NCI-H1105 treated with DMSO at 0.1 percent for 48 hours (cell line): ENCODE results near the gene PARP12.

ENCODE experiments used
- DNase-seq: peaks from one replicate; lab custom pipeline; 2025; lab: John Stamatoyannopoulos, UW

PARP12 gene

DNA sequence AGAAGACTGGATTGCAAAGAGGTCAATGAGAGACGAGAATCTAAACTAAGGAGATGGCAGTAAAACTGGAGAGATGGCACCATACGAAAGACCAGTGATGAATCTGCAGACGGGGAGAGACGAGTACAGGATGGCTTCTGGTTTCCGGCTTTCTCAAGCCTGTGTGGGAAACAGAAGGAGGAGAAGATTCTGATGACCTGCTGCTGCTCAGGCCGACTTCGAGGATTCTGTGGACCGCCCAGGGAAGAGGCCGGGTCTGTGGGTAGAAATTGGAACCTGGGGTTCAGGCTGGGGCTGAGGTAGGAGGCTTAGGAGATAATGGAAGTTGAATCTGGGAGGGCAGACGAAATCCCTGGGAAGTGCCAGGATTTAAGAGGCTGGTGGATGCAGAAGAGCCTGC, 48.6 kb downstream of the PARP12 start:
- no peak for DNase-seq

DNA sequence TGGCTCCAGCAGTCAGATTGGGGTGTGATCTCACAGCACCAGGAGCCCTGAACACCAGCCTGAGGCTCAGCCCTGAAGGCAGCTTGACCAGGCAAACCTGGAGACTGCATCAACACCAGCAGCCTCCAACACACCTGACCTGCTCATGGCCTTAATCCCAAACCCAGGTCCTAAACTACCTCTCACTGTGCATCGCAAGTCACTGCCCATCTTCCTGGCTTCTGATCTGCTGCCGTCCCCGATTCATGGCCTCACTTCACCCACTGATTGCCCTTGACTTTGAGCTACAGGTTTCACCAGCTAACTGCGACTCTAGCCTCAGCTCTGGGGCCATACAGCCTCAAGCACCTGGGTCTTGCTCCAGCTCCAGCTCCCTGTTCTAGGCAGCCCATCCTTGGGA, 49.1 kb downstream of the PARP12 start:
- no peak for DNase-seq

DNA sequence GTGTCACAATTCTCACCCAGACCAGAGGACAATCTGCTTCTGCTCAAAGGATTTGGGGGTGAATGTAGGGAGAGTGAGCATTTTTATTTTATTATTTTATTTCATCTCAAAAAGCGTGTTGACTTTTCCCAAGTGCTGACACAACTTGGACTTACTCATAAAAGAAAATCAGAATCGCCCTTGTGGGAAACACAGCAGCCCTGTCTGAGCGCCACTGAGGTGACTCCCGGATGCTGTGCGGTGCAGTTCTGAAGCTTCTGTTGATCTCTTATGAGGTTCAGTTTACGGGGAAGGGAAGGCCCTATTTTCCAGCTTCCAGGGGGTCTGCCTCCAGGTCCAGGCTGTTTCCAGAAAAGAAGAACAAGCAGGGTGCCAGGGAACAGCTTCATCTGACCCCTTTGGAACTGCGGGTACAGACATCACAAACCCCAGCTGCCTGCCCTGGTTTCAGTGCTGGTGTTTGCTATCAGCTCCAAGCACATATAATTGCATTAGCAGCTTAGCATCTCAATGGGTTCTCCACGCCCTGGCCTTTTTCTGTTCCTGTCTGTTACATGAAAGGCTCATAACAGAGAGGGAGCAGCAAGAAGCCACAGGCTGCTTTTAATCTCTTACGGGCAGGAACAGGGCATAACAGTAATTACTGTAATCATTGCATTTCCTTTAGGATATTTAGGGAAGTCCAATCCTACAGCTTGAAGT, 52.4 kb downstream of the PARP12 start:
- DNase-seq: no peak

DNA sequence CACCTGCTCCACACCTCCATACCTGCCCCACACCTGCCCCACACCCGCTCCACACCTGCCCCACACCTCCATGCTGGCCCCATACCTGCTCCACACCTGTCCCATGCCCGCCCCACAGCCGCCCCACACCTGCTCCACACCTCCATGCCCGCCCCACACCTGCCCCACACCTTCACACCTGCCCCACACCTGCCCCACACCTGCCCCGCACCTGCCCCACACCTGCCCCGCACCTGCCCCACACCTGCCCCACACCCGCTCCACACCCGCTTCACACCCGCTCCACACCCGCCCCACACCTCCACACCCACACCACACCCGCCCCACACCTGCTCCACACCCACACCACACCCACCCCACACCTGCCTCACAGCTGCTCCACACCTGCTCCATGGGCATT, 53.0 kb downstream of the PARP12 start:
- no peak for DNase-seq

DNA sequence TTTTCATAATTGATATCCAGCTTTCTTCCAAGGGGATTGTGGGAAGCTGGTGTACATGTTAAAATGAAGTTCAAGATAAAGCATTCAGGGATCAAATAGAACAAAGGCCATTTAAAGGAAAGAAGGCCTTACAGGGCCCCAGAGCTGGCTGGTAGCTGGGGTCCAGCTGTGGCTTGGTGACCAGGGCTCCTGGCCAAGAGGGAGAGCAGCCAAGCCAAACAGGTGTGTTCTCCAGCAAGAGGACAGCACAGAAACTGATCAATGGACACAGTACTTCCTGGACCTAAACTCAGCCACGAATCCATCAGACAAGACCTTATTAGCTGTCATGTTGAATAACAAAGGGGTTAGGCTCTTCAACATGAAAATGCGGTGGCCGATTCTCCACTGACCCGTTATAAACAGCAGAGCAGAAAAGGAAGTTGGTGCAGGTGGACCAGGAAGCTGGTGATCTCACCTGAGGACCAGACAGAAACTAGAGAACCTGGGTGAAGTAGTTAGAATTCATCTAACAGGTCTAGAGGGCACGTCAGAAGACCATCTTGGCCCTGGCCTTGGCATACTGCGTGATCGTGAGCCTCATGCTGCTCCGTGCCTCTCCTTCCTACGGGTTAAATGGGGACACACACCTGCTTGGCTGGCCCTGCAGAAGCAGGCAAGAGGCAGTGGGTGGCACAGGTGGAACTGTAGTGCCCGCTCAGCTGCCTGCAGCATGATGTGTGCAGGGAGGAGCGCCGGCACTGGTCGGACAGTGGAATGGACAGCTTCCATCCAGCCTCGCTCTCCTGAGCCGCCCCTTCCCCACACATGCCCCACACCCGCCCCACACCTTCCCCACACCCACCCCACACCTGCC, 53.8 kb downstream of the PARP12 start:
- no peak for DNase-seq

DNA sequence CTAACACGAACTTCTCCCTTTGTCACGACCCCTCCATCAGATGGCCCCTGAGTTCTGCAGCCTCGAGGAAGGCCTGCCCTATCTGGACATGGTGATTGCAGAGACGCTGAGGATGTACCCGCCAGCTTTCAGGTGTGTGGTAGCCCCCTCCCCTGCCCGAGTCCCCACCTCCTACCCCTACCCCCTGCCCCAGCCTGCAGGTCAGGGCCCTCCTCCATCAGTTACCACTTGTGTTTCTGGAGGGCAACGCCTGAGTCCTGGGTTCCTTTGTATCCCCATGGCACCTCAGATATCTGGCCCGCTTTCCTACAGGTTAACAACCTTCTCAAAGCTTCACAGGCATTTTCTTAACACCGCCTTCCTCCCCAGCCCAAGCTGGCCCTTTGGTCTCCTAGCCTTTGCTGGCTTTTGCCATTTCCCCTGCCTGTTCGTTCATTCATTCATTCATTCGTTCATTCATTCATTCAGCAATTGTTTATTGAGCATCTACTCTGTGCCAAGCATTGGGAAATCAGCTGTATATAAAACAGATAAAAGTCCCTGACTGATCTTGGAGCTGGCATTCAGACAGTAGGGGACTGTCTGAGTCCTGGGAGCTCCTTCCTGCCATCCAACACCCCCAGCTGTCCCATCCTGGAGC, 55.6 kb downstream of the PARP12 start:
- no peak for DNase-seq

DNA sequence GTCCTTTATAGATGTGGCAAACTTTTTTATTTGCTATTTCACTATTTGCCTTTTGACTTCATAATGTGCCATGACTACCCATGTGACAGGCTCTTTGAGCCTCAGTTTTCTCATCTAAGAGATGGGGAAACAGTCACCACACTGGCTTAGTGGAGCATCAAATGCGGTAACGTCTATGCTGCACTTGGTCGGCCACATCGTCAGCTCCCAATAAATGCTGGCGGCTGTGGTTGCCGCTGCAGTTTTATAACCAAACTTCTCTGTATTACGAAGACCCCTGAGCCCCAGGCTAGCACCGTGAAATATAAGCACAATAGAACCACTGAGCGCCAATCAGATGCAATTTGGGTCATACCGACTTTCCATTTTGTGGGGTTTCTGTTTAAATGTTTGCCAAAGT, 56.2 kb downstream of the PARP12 start:
- DNase-seq: no peak

DNA sequence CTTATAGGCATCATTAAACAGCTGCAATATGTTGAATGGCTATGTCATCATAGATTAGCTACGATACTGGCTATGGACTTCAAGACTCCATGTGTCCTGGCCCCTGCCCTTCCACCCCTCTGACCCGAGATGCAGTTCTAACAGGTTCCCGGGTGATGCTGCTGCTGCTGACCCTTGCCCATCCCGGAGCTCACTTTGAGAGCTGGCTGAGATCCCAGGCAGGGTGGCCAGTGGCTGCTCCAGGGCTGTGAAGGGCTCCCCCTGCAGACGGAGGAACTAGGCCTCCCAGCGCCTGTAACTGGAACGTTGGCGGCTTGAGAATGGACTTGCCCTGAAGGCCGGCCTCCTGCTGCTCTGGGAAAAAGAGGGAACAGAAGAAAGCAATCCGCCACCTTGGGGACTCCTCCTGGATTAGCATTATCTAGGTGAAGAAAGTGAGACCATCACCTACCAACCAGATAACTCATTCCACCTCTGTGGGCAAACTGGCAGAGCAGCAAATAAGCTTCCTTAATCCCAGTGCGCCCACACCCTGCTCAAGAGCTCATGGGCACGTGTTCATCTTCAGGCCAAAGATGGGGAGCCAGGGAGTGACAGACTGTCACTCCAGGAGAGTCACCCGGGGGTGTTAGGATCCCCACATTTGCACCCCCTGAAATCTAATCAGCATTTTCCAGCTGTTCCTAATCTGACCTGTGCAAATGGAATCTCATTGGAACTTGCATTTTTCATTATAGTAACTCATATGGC, 56.8 kb downstream of the PARP12 start:
- DNase-seq: no peak

DNA sequence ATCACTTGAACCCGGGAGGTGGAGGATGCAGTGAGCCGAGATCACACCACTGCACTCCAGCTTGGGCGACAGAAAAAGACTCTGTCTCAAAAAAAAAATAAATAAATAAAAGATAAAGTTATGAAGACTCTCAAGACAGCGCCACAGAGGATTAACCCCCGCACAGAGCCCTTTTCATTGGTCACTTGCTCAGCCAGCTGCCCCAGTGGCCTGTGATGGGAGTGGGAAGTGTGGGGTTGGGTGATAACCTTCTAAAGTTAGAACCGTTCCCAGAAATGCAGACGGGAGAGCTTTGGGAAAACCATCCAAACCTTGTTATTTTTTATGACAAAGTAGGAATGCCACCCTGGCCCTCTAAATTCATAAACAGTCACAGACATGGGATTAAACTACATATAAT, 57.4 kb downstream of the PARP12 start:
- no peak for DNase-seq

DNA sequence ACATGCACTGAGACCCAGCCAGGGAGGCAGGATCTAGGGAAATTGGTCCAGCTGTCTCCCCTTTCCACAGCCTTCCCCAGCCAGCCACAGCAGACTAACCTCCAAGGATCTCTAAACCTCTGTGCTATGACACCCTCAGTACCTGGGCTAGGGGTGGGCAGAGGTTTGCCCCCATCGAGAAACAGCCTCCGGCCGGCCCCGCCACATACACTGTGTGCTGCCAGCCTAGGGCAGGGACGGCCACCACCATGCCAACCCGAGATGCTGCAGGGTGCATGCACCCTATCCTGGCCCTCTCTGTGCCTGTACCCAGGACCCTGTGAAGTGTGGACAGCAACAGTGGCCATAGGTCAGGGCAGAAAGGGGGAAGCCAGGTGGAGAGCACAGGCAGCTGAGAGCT, 58.1 kb downstream of the PARP12 start:
- DNase-seq: no peak

DNA sequence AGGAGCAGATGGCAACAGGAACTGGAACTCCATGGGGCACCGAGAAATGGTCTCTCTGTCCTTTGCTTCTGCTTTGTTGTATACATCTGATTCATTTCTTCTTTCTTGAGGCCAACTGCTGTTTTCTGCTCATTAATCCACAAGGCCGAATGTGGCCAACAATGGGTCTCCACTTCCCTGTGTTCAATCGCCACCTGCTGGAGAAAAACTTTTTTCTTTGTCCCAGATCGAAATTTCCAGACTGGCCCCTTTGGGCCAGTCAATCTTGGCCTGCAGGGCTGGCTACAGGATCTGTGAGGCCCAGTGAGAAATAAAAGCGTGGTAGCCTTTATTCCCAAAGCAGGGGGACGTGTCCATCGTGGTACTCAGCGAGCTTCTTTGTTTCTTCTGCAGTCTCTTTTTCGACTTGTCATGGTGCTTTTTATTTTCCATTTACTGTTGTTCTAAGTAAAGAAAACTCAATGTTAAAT, 58.8 kb downstream of the PARP12 start:
- peak; percentile 10 for DNase-seq

DNA sequence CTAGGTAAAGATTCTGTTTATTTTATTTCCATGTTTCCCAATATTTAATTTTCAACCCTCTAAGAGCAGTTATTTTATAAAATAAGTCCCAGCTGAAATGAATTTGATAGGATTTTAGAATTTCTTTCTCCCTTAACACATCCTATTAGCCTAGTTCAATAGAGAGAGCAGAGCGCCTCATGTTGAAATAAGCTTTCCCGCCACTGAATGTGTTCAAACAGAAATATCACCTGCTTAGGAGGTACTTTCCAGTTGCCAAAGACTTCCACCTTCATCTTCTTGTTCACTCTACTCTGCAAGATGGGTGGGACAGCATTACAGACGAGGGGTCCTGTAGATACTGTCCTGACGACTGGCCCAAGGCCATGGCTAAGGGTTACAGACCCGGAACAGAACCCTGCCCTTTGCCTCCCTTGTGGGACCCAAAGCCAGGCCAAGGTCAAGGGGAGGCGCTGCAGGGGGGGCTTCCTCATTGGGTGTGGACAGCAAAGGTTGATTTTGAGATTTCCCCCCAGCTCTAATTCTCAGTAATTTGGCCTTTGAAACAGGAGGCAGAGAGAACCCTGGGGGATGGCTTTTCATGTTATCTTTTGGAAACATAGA, 62.0 kb downstream of the PARP12 start:
- DNase-seq: no peak

DNA sequence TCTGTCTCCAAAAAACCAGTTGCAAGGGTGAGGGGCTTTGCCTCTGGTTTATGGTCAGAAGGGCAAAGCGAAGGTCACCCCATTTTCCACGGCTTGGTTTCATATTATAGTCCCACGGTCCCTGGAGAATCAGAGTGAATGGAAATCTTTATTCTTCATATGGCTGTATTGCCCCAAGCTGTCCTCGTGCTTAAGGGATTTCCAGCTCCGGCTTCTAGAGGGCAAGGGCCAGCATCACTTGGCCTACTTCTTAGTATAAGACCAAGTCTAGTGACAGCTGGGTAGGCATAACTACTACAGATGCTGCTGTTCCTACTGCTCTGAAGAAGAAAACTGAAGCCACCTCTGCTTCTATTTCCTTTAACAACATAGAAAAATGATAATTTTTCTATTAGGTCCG, 63.2 kb downstream of the PARP12 start:
- DNase-seq: no peak

DNA sequence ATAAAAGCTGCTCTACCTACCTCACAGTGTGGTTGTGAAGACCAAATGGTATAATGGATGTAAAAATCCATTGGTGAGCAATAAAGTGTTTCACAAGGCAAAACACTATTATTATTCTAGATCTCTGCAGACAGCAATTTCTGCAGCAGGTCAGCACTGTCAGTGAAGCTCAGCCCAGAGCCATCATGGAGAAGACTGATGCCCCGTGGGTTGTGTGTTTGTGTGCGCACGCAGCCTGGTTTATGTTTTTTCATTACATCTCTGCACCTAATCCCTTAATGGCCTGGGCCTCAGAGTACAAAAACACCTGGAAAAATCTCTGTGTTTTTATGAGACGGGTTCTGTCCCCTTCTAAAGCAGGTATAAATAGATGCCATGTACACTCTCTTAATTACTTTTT, 64.2 kb downstream of the PARP12 start:
- no peak for DNase-seq

DNA sequence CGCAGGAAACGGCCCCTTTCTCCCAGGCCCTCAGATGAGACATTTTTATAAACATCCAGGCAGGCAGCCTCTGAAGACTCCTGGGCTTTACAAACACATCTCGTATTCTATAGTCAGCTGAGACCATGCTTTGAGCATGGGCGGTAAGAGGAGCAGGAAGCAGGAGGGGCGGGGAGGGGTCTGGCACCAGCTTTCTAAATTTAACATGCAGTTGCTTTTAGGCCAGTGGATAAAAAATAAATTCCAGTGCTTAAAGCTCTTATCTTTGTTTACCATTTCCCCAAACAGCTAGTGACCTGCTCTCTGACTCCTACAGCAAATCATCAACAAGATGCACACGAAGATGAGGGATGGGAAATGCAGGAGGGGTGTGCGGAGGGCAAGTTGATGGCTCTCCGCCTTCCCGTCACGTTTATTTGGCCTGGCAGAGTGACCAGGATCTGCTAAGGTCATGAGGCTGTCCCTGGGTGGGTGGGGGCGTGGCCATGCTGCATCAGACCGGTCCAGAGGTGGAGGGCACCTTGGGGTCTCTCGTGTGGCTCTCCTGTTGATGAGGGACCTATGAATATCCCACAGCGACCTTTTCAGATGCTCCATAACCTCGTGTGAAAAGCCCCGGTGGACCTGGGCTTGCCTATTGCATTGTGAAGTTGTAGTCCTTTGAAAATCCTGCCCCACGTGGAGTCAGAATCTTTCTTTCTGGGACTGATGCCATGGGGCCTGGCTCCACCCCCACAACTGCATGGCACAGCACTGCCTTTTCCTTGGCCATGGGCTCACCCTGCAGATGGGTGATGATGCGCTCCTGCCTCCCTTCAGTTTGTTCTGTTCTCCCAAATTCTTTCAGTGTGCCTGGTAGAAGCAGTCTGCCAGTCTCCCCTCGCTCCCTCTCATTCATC, 67.5 kb downstream of the PARP12 start:
- DNase-seq: no peak

DNA sequence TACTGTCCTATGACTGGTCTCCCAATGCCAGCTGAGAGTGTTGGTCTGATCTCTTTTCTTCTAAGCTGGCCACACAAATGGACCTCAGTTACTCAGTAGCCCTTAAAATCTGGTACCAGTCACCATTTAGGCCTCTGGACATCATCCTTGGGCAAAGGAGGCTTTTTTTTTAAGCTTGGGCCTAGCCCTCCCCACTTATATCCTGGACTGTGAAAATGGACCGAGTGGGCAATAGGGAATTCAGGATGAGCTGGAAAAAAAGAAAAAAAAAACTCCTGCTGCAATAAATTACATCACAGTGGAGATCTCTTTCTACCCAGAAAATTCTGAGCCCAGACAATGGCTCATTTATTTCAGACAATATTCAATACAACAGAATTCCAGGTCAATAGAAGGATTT, 68.4 kb downstream of the PARP12 start:
- no peak for DNase-seq

DNA sequence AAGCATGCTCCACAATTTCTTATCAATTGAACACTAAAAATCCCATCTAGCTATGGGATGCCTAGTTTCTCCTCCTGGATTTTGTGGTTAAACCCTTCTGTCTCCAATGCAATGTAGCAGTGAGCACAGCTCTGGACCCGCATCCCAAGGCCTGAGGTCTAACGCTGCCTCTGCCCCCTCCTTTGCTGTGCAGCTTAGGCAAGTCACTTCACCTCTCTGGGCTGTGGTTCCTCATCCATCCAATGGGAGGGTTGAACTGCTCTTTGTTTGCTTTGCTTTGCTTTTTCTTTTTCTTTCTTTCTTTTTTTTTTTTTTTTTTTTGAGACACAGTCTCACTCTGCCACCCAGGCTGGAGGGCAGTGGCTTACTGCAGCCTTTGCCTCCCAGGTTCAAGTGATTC, 69.2 kb downstream of the PARP12 start:
- no peak for DNase-seq

DNA sequence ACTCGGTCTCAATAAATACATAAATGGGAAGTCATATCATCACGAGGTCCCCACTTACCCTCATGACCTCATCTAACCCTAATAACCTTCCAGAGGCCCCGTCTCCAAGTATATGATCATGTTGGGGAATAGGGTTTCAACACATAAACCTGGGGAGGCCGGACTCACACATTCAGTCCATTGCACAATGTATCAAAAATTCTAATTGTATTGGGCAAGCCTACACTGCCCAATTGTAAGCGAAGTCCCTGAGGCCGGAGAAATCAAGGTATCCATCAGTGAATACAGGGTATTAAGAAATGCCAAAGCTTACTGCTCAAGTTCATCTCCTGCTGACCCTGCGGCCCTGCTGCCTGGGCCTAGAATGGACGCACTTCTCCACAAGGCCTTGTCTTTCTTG, 69.6 kb downstream of the PARP12 start:
- DNase-seq: no peak

DNA sequence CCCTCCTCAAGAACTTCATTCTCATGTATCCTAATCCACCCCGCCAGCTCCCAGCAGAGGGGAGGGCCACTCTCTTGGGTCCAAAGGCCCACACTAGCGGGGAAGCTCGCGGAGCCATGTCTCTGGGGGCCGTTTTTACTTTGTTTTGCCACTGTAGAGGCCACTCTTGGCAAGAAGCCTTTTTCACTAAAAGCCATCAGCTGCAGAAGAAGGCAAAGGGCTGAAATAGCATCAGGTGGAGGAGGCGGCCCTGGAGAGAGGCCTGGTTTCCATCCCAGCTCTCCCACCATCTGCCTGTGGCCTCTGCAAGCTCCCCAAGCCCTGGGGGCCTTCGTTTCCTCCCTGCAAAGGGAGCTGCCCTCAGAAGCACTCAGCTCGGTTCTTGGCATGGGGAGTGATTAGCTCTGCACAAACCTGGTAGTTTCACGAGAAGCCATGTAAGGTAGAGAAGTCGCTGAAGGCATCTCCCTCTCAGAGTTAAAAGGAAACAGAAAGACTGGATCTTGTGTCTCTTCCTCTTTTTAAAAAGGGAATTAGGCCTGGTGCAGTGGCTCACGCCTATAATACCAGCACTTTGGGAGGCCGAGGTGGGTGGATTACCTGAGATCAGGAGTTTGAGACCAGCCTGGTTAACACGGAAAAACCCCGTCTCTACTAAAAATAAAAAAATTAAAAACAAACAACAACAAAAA, 70.3 kb downstream of the PARP12 start:
- no peak for DNase-seq

DNA sequence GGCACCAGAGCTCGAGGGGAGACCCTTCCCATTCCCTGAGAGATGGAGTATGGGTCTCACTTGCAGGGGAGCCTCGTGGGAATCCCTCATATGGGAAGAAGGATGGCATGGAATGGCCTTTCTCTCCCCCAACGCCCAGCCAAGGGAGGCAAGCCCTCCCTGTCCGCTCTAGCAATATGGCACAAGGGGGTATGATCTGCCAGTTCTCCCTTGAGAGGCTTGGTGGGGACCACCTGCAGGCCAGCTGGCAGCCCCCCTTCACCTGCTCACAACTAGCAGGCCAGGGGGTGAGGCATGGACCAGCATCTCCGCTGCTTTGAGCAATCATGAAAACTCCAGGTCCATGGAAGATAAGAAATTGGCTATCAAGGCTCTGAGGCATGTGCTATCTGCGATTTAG, 70.8 kb downstream of the PARP12 start:
- no peak for DNase-seq
